HCT116 (cell line): ENCODE data around the gene AADAT. TPM values are rescaled to one million over a fixed set of nuclear protein-coding genes. Genes with fewer than 3 reads are reported as not detected.
A peak's percentile ranks its signal among the peaks of the same experiment; 100 is the strongest.

Source experiments
- ATAC-seq: fragments of 200-7000 bp; cut with Tn5 transposase; 2 replicates; pipeline ENCODE4 v1.9.1; 2020; ENCODE audit warnings: mild to moderate bottlenecking, moderate library complexity
- Bru-seq: library from RNA; stranded (reverse); fragments of 400-500 nt; gene quantifications from one replicate; lab custom pipeline; 2021; lab: Mats Ljungman, UMichigan
- BruChase-seq, 2 experiments: library from RNA; stranded (reverse); fragments of 400-500 nt; gene quantifications; one replicate each; lab custom pipeline; 2021; lab: Mats Ljungman, UMichigan
- BruUV-seq: library from RNA; stranded (reverse); fragments of 400-500 nt; replicated peaks from 2 replicates; lab custom pipeline; 2021; lab: Mats Ljungman, UMichigan
- CTCF ChIA-PET: fragments of 300-600 bp; sonication (Branson Sonifier 250); formaldehyde crosslinking; loops from one replicate; lab custom pipeline; 2021; ENCODE audit warnings: antibody characterized with exemption; lab: Charles Lee
- POLR2A ChIA-PET: fragments of 300-600, 350-600 bp; sonication (Branson Sonifier 250); formaldehyde crosslinking; loops from one replicate; lab custom pipeline; 2021; ENCODE audit warnings: antibody characterized with exemption; lab: Charles Lee
- RAD21 ChIA-PET, 2 experiments: fragments of 300-600 bp; sonication (Branson Sonifier 250); formaldehyde crosslinking; loops; one replicate each; lab custom pipeline; 2023; ENCODE audit warnings: low total read pairs in 2 of 2; ENCODE audit not compliant: uncharacterized antibody in 2 of 2, unreplicated experiment in 2 of 2, low non-redundant PET in 1 of 2; lab: Charles Lee
- DNase-seq: peaks from one replicate; pipeline ENCODE4 v3.0.0-alpha.2; 2010; ENCODE audit warnings: low read depth, low spot score
- H2AFZ ChIP-seq: fragments of 200-600 bp; shearing (Covaris generic), sonication (generic); 2 replicates; pipeline ENCODE4 v1.6.1; 2017; ENCODE audit warnings: low read depth, mixed run types, mixed read lengths, antibody characterized with exemption, low read length; ENCODE audit not compliant: poor library complexity, severe bottlenecking
- H3K27ac ChIP-seq: 2 replicates; pipeline ENCODE4 v1.5.1; 2012; ENCODE audit warnings: low read depth, low read length
- H3K27me3 ChIP-seq: fragments of 200-600 bp; sonication (generic); 2 replicates; pipeline ENCODE4 v1.6.1; 2016; ENCODE audit warnings: mixed run types, low read length, mixed read lengths; ENCODE audit not compliant: insufficient read depth
- H3K36me3 ChIP-seq, 2 experiments: fragments of 200-500 bp in 1 of 2; fragments of 200-600 bp in 1 of 2; sonication (Bioruptor generic) in 1 of 2; sonication (generic) in 1 of 2; 2 replicates each; pipeline versions ENCODE4 v1.5.1 to v1.6.1; 2014 to 2016; ENCODE audit warnings: low read length in 2 of 2, inconsistent platforms in 1 of 2, mixed read lengths in 1 of 2, mixed run types in 1 of 2; ENCODE audit not compliant: insufficient read depth in 2 of 2, control insufficient read depth in 1 of 2
- H3K4me1 ChIP-seq, 2 experiments: fragments of 200-600 bp in 1 of 2; sonication (generic) in 1 of 2; 2 replicates each; pipeline versions ENCODE4 v1.5.1 to v1.6.1; 2012 to 2017; ENCODE audit warnings: low read length in 2 of 2, inconsistent platforms in 1 of 2, mild to moderate bottlenecking in 1 of 2, mixed read lengths in 1 of 2, mixed run types in 1 of 2, moderate library complexity in 1 of 2; ENCODE audit not compliant: insufficient read depth in 2 of 2, control insufficient read depth in 1 of 2
- H3K4me2 ChIP-seq: fragments of 200-600 bp; sonication (generic); 2 replicates; pipeline ENCODE4 v1.6.1; 2017; ENCODE audit warnings: mixed run types, low read length, mixed read lengths
- H3K4me3 ChIP-seq, 2 experiments: fragments of 200-600 bp in 1 of 2; sonication (generic) in 1 of 2; replicated peaks in 1 of 2; 2 replicates each; pipeline ENCODE4 v1.5.1; 2011 to 2016; ENCODE audit warnings: low read length in 2 of 2, control low read depth in 1 of 2, low read depth in 1 of 2, mild to moderate bottlenecking in 1 of 2, mixed read lengths in 1 of 2, mixed run types in 1 of 2
- H3K79me2 ChIP-seq: fragments of 200-600 bp; sonication (generic); 2 replicates; pipeline ENCODE4 v1.6.1; 2017; ENCODE audit warnings: mild to moderate bottlenecking, mixed run types, low read length, moderate library complexity, mixed read lengths; ENCODE audit not compliant: insufficient read depth
- H3K9ac ChIP-seq: fragments of 200-600 bp; sonication (generic); 2 replicates; pipeline ENCODE4 v1.6.1; 2016; ENCODE audit warnings: low read length, mixed read lengths
- H3K9me2 ChIP-seq: fragments of 200-600 bp; sonication (generic), shearing (Covaris generic); 2 replicates; pipeline ENCODE4 v1.6.1; 2017; ENCODE audit warnings: mixed run types, mild to moderate bottlenecking, moderate library complexity; ENCODE audit not compliant: insufficient read depth
- H3K9me3 ChIP-seq, 2 experiments: fragments of 200-500 bp in 1 of 2; fragments of 200-600 bp in 1 of 2; sonication (Bioruptor generic) in 1 of 2; sonication (generic) in 1 of 2; 2 replicates each; pipeline ENCODE4 v1.6.1; 2014 to 2017; ENCODE audit warnings: low read length in 2 of 2, mixed read lengths in 2 of 2, inconsistent platforms in 1 of 2, low read depth in 1 of 2, mild to moderate bottlenecking in 1 of 2, mixed run types in 1 of 2, moderate library complexity in 1 of 2; ENCODE audit not compliant: control insufficient read depth in 1 of 2, insufficient read depth in 1 of 2
- H4K20me1 ChIP-seq: fragments of 200-600 bp; sonication (generic), shearing (Covaris generic); 2 replicates; pipeline ENCODE4 v1.6.1; 2017; ENCODE audit warnings: mixed run types, mild to moderate bottlenecking, moderate library complexity; ENCODE audit not compliant: insufficient read depth
- CBX3 ChIP-seq: IDR thresholded peaks from 2 replicates; pipeline ENCODE4 v1.6.1; 2012; ENCODE audit warnings: low read depth
- CEBPB ChIP-seq: IDR thresholded peaks from 2 replicates; pipeline ENCODE4 v1.6.1; 2012; ENCODE audit warnings: low read depth
- ELF1 ChIP-seq: IDR thresholded peaks from 2 replicates; pipeline ENCODE4 v1.6.1; 2012; ENCODE audit warnings: low read depth, borderline replicate concordance
- JUND ChIP-seq: IDR thresholded peaks from 2 replicates; pipeline ENCODE4 v1.6.1; 2012
- POLR2A ChIP-seq: IDR thresholded peaks from 2 replicates; pipeline ENCODE4 v1.7.0; 2011; ENCODE audit warnings: borderline replicate concordance; ENCODE audit not compliant: insufficient read depth, insufficient read length; ENCODE audit errors: extremely low read depth
- POLR2AphosphoS5 ChIP-seq: IDR thresholded peaks from 2 replicates; pipeline ENCODE4 v1.6.1; 2011; ENCODE audit warnings: mild to moderate bottlenecking, low read depth, low read length, moderate library complexity
- RAD21 ChIP-seq: IDR thresholded peaks from 2 replicates; pipeline ENCODE4 v1.6.1; 2012; ENCODE audit warnings: low read depth, mild to moderate bottlenecking
- TCF7L2 ChIP-seq: IDR thresholded peaks from 2 replicates; pipeline ENCODE4 v1.7.0; 2011; ENCODE audit warnings: borderline replicate concordance, inconsistent platforms; ENCODE audit not compliant: insufficient read depth, insufficient read length; ENCODE audit errors: extremely low read depth
- YY1 ChIP-seq: IDR thresholded peaks from 2 replicates; pipeline ENCODE4 v1.6.1; 2011; ENCODE audit warnings: low read length, low read depth, moderate library complexity, mild to moderate bottlenecking; ENCODE audit not compliant: insufficient replicate concordance; ENCODE audit errors: extremely low read depth
- ZFX ChIP-seq: fragments of 450-650 bp; IDR thresholded peaks from 2 replicates; pipeline ENCODE4 v1.6.1; 2017
- ZNF274 ChIP-seq: fragments of 200-500 bp; sonication (Bioruptor generic); IDR thresholded peaks from 2 replicates; pipeline ENCODE4 v1.6.1; 2014; ENCODE audit warnings: mild to moderate bottlenecking, low read depth, low read length, inconsistent platforms
- intact Hi-C: fragments of 100-400 bp; cut with micrococcal nuclease; formaldehyde crosslinking; loops from 2 replicates; pipeline ENCODE4 v1.10.0; 2022
- long read RNA-seq: library from polyadenylated mRNA; unstranded; transcript quantifications from one replicate; pipeline ENCODE4 v2.0.0, GENCODE V29; 2021; ENCODE audit not compliant: unreplicated experiment
- polyA plus RNA-seq: library from polyadenylated mRNA; unstranded; fragments of >200 nt; gene quantifications from 2 replicates; pipeline ENCODE4 v1.2.1, GENCODE V29; 2012; ENCODE audit warnings: missing spikeins
- total RNA-seq: library from RNA; stranded (reverse); gene quantifications from one replicate; pipeline ENCODE4 v1.2.1, GENCODE V29; 2021; ENCODE audit not compliant: unreplicated experiment
- TF ChIP-seq, protein P1 (sequence below), 3 experiments: fragments of 200-600 bp in 1 of 3; sonication (generic) in 1 of 3; IDR thresholded peaks in 2 of 3; conservative IDR thresholded peaks in 1 of 3; 2 replicates each; pipeline ENCODE4 v1.5.1; 2012 to 2017; ENCODE audit warnings: low read depth in 2 of 3, low read length in 2 of 3, antibody characterized with exemption in 1 of 3, borderline replicate concordance in 1 of 3, control low read depth in 1 of 3, mild to moderate bottlenecking in 1 of 3, mixed read lengths in 1 of 3, mixed run types in 1 of 3, moderate library complexity in 1 of 3; ENCODE audit not compliant: insufficient read depth in 1 of 3
- TF ChIP-seq, protein P2 (sequence below): IDR thresholded peaks from 2 replicates; pipeline ENCODE4 v1.6.1; 2012
- TF ChIP-seq, protein P3 (sequence below): IDR thresholded peaks from 2 replicates; pipeline ENCODE4 v1.6.1; 2012

AADAT gene
- total RNA-seq (15.4 TPM), Bru-seq, nascent RNA (percentile 78 among the genes with signal in this experiment), BruChase-seq, experiment 1, labeled RNA remaining after a 6-hour chase (percentile 78 among the genes with signal in this experiment), BruChase-seq, experiment 2, labeled RNA remaining after a 2-hour chase (percentile 85 among the genes with signal in this experiment)
- polyA plus RNA-seq: 3.6 and 5.7 TPM in 2 replicates
- long read RNA-seq, transcript AADAT-201 (13 exons, 2,261 nt): major isoform, 13 of 26 reads
- long read RNA-seq, partial matches to known transcripts: 3 of 26 reads
- long read RNA-seq, other reads (novel, unspliced or antisense): 8 of 26 reads

DNA sequence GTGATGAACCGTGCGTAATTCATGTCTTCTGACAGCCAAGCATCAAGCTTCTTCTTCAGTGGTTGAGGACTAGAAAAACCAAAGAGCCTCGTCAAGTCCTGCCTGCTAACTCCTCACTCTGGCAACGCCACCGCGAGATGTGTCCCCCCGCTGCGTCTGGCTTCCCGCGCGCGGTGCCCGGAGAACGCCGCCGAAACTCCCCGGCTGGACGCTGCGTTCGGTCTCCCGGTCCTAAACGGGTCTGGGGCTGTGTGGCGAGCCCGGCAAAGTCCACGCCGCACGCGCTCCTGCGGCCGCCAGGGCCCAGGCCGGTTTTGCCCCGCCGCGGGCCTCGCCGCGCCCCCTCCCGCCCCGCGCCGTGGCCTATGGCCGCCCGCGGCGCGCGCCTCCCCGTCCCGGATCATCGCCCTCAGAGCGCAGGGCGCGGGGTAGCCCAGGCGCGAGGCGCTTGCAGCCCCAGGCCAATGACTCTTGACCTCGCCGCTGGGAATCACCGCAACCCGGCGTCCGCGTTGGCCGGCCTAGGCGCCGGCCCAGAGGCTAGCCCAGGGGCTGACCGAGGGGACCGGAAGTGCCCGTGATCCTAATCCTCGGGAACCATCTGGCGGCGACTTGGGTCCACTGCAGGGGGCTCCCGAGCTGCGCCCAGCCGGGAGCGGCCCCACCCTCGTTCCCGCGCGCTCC lies at the start of gene AADAT:
Gene AADAT (minus strand): TSS at position 289 of the 684 bp plus-strand sequence. CDS start 266 bp downstream, at position 23.
- Histone ChIP-seq H3K36me3 (peaks cover 12 to 16% of the 10 kb centered on the region in 2 experiments; a peak in 3 of 4 replicates), H3K4me2 (peak within 1 kb of the TSS; percentile 99), H3K79me2 (peaks cover 10% of the 10 kb centered on the region), H3K9ac (peak within 1 kb of the TSS; percentile 82), H3K4me3 (peak within 1 kb of the TSS; percentile 73 to 94), H3K9me3 (no peaks in the 10 kb centered on the region), H3K9me2 (no peaks in the 10 kb centered on the region), H3K4me1 (peaks cover 9 to 20% of the 10 kb centered on the region in 2 experiments), H3K27me3 (no peaks in the 10 kb centered on the region), H4K20me1 (no peaks in the 10 kb centered on the region), H3K27ac (peak within 1 kb of the TSS; percentile 54), H2AFZ (peak within 1 kb of the TSS; percentile 77)
- no TSS peak for BruUV-seq
- ChIA-PET POLR2A (no interaction called here), CTCF (interaction anchor here (0.7 to 1.4 kb wide), 2 partner anchors 298 to 476 kb away, joined by 3 to 4 read pairs; no protein-coding TSS in a partner anchor), RAD21 (no interaction called here)
- intact Hi-C loops: loop anchor here (1.0 to 5.0 kb wide), 2 partner anchors 278 to 477 kb away; no protein-coding TSS in a partner anchor
- peak; percentile 73 for DNase-seq
- peak; percentile 92 for ATAC-seq
- TF ChIP-seq CBX3: no peak; the same call in 1 of the 2 replicates
- peak; percentile 53 for TF ChIP-seq ELF1
- TF ChIP-seq, protein P1, sequence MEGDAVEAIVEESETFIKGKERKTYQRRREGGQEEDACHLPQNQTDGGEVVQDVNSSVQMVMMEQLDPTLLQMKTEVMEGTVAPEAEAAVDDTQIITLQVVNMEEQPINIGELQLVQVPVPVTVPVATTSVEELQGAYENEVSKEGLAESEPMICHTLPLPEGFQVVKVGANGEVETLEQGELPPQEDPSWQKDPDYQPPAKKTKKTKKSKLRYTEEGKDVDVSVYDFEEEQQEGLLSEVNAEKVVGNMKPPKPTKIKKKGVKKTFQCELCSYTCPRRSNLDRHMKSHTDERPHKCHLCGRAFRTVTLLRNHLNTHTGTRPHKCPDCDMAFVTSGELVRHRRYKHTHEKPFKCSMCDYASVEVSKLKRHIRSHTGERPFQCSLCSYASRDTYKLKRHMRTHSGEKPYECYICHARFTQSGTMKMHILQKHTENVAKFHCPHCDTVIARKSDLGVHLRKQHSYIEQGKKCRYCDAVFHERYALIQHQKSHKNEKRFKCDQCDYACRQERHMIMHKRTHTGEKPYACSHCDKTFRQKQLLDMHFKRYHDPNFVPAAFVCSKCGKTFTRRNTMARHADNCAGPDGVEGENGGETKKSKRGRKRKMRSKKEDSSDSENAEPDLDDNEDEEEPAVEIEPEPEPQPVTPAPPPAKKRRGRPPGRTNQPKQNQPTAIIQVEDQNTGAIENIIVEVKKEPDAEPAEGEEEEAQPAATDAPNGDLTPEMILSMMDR (IDR thresholded peaks at IDR 0.05 in 2 of 3, conservative IDR thresholded peaks at IDR 0.05 in 1 of 3; ENCODE audit: borderline replicate concordance in 1 of 3, insufficient read depth in 1 of 3, low read depth in 2 of 3, low read length in 2 of 3): peak; percentile 61 to 79 (median 70)
- peak; percentile 23 for TF ChIP-seq TCF7L2
- TF ChIP-seq CEBPB: no peak
- peak; percentile 92 for TF ChIP-seq RAD21
- TF ChIP-seq POLR2AphosphoS5: peak; percentile 81
- TF ChIP-seq ZFX: peak; percentile 98
- TF ChIP-seq, protein P2, sequence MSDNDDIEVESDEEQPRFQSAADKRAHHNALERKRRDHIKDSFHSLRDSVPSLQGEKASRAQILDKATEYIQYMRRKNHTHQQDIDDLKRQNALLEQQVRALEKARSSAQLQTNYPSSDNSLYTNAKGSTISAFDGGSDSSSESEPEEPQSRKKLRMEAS: peak; percentile 36
- TF ChIP-seq, protein P3, sequence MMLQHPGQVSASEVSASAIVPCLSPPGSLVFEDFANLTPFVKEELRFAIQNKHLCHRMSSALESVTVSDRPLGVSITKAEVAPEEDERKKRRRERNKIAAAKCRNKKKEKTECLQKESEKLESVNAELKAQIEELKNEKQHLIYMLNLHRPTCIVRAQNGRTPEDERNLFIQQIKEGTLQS: no peak
- TF ChIP-seq POLR2A: peak; percentile 29
- no peak for TF ChIP-seq YY1
- TF ChIP-seq JUND: no peak
- no peak for TF ChIP-seq ZNF274
